Occipital lobe (tissue), 2 donors: Measurements from ENCODE around the gene THAP6. TPM values are rescaled to one million over a fixed set of nuclear protein-coding genes. Genes with fewer than 3 reads are reported as not detected.
"Not testable (repeated sequence)": the region's sequence is repeated elsewhere in the genome, so short reads cannot be mapped to it uniquely, and the experiment has no call there.

Source experiments
- DNase-seq: peaks from one replicate; lab custom pipeline; 2025; lab: John Stamatoyannopoulos, UW
- total RNA-seq: library from RNA; depleted of rRNA; stranded (reverse); fragments of >200 nt; gene quantifications from one replicate; pipeline ENCODE4 v1.2.3, GENCODE V29; 2014

The THAP6 gene
- total RNA-seq, 1 donor from 2014 or later, result 18.6 TPM

- DNase-seq, result no peak
Measured at GRCh38 chr4:75525910-75526309, 11.6 kb downstream of the THAP6 start.

DNA sequence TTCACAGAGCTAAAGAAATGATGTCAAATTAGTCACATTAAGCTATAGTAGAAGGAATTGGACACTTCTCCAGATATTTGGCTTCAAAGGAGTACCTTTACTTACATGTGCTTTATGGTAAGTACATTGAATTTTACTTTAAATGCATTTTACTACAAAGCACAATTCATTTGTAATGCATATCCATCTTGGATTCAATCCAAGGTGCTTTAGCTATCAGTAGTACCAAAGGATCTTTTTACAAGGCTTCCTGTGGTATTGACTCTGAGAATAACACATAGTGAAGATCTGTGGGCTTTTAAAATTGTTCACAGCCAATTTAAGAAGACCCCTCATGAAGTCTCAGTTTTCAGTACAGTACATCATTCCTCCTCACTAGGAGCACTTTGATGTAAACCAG is 13.2 kb downstream of the THAP6 start:
- DNase-seq, result no peak

- DNase-seq, result no peak
Measured at GRCh38 chr4:75530556-75531322, 16.5 kb downstream of the THAP6 start.

GRCh38 chr4:75531536-75532143 is 17.4 kb downstream of the THAP6 start:
- DNase-seq, result not testable (repeated sequence)

DNA sequence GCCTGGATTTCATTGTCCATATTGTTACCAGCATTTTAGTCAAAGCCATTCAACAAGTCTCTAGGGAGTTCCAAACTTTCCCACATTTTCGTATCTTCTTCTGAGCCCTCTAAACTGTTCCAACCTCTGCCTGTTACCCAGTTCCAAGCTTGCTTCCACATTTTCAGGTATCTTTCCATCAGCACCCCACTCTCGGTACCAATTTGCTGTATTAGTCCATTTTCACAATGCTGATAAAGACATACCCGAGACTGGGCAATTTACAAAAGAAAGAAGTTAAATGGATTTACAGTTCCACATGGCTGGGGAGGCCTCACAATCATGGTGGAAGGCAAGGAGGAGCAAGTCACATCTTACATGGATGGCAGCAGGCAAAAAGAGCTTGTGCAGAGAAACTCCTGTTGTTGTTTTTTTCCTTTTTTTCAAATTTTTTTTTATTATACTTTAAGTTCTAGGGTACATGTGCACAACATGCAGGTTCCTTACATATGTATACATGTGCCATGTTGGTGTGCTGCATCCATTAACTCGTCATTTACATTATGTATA is 19.1 kb downstream of the THAP6 start:
- DNase-seq, result not testable (repeated sequence)

DNA sequence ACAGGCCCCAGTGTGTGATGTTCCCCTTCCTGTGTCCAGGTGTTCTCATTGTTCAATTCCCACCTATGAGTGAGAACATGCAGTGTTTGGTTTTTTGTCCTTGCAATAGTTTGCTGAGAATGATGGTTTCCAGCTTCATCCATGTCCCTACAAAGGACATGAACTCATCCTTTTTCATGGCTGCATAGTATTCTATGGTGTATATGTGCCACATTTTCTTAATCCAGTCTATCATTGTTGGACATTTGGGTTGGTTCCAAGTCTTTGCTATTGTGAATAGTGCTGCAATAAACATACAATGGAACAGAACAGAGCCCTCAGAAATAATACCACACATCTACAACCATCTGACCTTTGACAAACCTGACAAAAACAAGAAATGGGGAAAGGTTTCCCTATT is 19.7 kb downstream of the THAP6 start:
- DNase-seq, result not testable (repeated sequence)

DNA sequence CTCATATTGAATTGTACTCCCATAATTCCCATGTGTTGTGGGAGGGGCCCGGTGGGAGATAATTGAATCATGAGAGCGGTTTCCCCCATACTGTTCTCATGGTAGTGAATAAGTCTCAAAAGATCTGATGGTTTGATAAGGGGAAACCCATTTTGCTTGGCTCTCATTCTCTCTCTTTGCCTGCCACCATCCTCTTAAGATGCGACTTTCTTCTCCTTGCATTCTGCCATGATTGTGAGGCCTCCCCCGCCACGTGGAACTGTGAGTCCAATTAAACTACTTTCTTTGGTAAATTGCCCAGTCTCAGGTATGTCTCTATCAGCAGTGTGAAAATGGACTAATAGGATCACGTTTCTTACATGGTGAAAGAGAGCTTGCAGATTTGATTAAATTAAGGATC is 23.0 kb downstream of the THAP6 start:
- DNase-seq, result not testable (repeated sequence)

GRCh38 chr4:75542824-75543223 is 28.6 kb downstream of the THAP6 start:
- DNase-seq, result no peak

GRCh38 chr4:75544220-75544619 is 29.9 kb downstream of the THAP6 start:
- not testable (repeated sequence) for DNase-seq

DNA sequence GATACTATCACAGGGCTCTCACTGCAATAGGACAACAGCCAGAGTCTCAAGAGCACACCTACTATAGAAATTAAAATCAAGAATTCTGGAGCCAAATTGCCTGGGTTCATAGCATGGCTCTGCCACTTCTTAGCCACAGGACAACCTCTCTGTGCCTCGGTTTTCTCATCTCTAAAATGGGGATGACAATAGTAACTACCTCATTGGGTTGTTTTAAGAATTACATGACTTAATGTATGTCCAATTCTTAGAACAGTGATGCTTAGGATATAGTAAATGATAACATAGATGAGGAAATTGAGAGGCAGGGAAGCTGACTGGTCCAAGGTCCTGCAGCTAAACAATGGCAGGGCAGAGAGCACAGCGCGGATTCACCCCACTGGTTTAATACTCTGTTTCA is 30.6 kb downstream of the THAP6 start:
- DNase-seq, result no peak

DNA sequence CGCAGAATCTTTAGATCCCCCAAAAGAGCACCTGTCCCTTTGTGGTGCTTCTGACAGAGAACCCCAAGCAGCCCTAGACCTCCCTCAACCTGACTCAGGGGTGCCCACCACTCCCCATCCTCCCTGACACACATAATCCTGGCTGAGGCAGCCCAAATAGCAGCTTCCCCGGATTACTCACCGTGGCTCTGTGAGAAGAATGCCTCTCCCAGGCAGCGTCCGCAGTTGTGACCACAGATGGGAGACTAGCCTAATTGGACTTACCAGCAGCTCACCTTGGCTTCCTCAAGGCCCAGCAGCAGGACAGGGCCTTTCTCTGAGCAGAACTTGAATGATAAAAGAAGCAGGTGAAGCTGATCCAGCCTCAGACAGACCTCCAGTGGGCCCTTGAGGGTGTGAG is 31.3 kb downstream of the THAP6 start:
- no peak for DNase-seq

DNA sequence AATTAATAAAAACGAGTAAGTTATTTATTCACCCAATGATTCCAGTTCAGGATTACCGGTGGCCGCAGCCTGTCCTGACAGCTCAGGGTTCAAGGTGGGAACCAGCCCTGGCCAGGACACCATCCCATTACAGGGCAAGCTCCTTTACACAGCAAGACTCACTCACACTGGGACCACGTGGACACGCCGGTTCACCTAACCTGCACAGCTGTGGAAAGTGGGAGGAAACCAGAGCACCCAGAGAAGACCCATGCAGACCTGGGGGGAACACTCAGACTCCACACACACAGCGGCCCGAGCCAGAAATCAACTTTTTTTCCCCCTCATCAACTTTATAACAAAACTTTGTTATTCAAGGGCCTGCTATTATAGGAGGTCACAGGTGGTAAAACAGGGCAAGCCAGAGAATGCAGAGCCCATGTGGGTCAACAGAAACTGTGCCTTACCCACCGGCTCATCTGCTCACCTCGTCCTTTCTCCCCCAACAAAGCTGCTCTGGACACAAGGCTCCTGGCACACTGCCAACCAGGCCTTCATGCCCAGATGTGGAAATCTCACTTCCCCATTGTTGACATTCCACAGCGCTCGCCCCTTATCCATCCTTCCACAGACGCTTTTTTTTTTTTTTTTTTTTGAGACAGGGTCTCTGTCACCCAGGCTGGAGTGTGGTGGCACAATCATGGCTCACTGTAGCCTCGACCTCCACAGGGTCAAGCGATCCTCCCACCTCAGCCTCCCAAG is 33.5 kb downstream of the THAP6 start:
- no peak for DNase-seq

GRCh38 chr4:75549019-75549418 is 34.7 kb downstream of the THAP6 start:
- no peak for DNase-seq

DNA sequence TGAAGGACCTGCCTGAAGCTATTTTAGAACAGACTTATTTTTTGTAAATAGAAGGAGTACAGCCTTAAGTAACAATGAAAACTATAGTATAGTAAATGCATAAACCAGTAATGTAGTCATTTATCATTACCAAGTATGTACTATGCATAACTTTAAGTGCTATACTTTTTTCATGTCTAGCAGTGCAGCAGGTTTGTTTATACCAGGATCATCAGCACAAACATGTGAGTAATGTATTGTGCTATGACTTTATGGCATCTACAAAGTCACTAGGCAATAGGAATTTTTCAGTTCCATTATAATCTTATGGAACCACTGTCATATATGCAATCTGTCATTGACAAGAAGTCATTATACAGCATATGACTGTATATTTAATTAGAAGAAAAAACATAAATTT is 38.2 kb downstream of the THAP6 start:
- DNase-seq, result no peak

DNA sequence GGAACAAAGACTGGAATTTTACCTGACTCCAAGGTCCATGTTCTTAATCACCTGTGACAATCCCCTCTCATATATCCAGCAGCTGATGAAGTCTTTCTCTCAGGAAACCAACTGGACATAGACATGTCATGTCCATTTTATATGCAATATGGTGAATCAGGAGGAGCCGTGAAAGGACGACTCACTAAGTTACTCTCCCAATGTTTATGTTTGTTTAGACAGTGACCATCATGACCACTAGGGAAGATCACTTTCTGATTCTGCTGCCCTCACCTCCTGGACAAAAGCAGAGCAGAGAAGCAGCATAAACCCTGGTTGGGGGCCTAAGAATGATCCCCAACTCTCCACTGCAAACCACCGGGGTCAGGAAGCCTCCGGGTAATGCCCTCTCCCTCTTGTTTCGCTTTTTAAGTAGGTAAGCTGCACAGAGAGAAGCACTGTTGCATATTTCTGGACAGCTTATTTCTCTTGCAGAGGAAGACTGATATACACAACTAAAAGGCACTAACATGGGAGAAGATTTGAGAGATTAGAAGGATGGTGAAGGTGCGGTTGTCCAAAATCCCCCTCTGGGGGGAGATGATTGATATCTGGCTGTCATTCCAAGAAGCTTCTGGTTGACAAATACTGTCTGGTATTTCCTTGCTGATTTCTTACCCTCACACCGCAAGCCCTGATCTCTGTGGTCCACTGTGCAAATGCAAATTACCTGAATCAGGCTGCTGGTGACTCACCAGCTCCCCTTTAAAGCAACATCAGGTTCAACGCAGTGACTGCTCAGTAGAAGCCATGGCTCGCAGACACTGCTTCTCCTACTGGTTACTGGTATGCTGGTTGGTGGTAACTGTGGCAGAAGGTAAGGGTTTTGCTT is 41.3 kb downstream of the THAP6 start, which contains the start of gene ODAPH:
TSS of gene ODAPH (plus strand) at position 773 of the 871 bp plus-strand sequence. CDS start at position 790, 17 bp downstream.
- no peak for DNase-seq

- no peak for DNase-seq
Measured at GRCh38 chr4:75557696-75558095, 43.4 kb downstream of the THAP6 start.

DNA sequence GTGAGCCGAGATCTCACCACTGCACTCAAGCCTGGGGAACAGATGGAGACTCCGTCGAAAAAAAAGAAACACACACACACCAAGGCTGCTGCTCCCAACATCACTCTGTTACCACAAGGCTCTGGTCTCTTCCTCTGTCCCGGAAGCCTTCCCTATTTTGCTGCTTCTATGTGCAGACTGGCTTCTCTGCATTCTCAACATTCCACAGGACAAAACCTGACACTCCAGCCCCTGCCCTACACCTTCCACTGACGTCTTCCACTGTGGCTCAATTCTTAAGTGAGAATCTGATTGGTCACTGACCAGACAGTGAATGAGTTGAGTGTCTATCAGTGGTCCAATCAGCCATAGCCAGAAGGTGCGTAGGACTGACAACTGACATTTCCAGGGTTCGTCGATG is 47.5 kb downstream of the THAP6 start:
- DNase-seq, result no peak

DNA sequence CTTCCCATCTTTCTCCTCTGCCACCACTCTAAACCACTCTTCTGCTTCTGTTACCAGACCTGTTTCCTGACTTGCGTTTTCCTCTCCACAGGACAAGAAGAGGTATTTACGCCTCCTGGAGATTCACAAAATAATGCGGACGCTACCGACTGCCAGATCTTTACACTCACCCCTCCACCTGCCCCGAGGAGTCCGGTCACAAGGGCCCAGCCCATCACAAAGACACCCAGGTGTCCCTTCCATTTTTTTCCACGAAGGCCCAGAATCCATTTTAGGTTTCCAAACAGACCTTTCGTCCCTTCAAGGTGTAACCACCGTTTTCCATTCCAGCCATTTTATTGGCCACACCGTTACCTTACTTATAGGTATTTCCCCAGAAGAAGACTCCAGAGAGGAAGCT is 49.8 kb downstream of the THAP6 start:
- no peak for DNase-seq

DNA sequence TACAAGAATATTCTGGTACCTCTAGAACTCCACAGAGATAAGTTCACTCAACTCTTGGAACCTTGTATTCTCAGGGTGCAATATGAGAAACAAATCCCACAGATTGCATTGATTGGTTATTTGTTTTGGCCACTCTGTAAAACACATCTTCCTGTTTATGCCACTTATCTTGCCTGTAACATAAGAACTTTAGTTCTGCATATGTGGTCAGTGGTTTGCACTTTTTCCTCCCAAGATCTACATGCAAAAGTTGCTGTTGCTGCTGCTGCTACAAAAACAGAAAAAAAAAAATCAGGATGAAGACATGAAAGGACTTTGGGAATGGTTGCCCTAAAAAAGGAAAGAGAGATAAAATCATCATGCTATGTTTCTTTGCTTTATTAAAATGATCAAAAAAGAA is 51.2 kb downstream of the THAP6 start:
- DNase-seq, result no peak

DNA sequence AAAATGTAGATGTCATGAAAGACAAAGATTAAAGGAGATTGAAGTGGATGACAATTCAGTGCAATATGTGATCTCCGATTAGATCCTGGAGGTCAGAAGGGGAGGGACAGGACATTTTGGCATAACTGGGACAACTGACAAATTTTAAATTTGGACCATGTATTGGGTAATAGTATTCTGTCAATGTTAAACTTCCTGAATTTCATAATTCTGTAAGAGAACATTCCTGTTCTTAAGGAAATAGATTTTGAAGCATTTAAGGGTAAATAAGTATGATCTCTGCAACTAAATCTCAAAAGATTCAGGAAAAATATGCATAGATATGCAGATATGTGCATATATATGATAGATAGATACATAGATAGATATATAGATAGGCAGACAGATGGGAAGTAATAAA is 52.6 kb downstream of the THAP6 start:
- DNase-seq, result no peak

GRCh38 chr4:75567725-75568124 is 53.5 kb downstream of the THAP6 start:
- no peak for DNase-seq
